Left renal cortex interstitium (tissue), 4 donors: Measurements from ENCODE around the gene HSF5. TPM values are rescaled to one million over a fixed set of nuclear protein-coding genes. Genes with fewer than 3 reads are reported as not detected.

ENCODE experiments used
- DNase-seq, 4 donors: peaks; one replicate each; pipeline ENCODE4 v3.0.0-alpha.2; 2013; ENCODE audit warnings: low read depth in 4 of 4, low spot score in 2 of 4, missing footprints in 1 of 4
- polyA plus RNA-seq, 4 donors: library from polyadenylated mRNA; unstranded; fragments of 120-200 nt; gene quantifications; one replicate each; pipeline ENCODE4 v1.2.1, GENCODE V29; 2013; ENCODE audit not compliant: insufficient read length in 4 of 4

The HSF5 gene
- polyA plus RNA-seq, 4 donors, result 0.36 to 0.49 (median 0.38) TPM

GRCh38 chr17:58390884-58391283, 97.3 kb downstream of the HSF5 start:
- no peak for DNase-seq

DNA sequence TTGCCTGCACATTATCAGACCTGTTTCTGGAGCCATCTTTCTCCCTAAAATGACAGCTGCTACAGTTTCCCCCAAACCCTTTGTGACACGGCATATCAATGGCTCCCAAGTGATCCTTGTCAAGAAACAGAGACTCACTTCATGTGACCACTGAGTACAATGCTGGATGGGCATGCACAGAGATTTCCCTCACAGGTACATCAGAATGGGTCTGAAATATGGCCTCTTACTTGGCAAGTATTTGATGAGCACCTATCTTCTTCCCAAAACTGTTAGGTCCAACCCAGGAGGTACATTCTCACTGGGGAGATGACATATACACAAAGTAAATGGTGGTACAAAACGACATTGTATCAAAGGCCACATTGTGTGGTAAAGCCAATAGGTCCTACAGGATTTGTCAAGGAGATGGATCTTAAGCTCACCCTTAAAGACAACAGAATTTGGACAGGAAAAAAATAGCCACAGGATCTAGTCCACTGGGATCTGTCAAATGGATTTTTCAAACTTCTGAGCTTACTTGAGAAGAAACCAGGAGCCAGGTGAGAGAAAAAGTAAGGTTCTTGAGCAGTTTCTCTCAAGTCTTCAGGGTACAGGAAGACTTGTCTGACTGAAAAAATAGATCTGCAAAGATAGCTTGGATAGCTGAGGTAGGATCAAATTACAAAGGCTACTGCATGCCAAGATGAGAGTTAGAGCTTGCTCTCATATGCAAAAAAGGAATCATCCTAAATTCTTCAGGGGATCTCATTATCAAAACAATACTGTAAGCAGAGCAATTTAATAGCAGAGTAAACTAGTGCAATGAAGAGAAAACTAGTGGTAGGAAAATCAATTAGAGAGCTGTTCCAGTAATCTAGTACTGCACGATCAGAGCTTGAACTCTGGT, 99.7 kb downstream of the HSF5 start:
- DNase-seq, result no peak

- DNase-seq, result no peak
Measured at GRCh38 chr17:58387834-58388233, 100.4 kb downstream of the HSF5 start.

DNA sequence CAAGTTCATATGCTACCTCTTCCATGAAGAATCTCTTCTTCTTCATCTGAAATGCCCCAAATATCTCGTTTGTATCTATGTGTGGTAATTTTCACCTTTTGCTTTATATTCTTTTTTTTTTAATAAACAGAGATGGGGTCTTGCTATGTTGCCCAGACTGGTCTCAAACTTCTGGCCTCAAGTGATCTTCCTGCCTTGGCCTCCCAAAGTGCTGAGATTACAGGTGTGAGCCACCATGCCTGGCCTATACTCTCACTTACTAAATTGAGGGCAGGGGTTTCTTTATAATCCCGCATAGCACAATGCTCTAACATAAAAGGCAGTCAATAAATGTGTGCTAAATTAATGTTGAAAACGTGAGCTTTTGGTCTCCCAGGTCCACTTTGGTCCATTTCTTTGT, 101.5 kb downstream of the HSF5 start:
- no peak for DNase-seq

DNA sequence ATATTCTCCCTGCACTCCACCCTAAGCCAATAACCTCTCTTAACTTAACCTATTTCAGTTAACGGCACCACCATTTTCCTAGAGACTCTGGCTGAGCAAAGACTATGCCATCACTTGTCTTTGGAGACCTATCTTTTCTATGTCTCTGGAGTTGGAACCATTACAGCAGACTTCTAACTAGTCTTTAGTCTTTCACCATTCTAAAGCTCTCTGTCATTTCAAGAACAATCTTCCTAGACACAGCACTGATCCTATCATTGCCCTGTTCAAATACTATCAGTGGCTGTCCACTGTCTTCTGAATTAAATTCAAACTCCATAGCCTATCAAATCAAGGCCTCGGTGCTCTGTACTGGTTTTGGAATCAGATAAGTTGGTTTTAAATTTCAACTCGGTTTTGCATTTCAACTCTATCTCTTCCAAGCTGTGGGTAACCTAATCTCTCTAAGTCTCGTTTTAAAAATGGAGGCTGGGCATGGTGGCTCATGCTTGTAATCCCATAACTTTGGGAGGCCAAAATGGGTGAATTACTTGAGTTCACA, 102.8 kb downstream of the HSF5 start:
- DNase-seq, result no peak

- DNase-seq, result no peak
Measured at GRCh38 chr17:58384897-58385296, 103.3 kb downstream of the HSF5 start.

DNA sequence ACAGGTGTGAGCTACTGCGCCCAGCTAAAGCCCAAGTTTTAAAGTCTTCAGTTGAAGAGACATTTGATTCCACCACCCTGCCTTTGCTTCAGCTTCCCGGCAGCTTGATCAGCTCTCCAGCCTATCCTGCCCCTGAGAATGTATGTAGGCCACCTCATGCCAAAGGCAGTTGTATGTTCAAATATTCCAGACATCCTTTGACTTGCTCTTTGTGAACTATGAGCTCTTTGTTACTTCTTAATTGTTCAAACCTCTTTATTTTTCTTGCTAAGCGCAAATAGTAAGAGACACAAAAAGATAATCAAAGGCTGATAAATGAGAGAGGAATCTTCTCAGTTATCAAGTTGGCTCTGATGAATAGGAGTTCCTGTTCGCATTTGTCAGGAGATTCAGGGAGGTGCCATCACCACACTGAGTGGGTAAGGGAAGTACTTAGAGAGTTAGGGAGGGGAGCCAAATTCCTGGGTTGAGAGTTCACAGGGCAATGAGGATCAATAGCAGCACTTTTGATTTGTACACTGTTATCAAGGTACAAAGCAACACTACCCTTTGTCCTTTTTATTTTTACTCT, 104.2 kb downstream of the HSF5 start:
- DNase-seq, result no peak

GRCh38 chr17:58382872-58383242, 105.4 kb downstream of the HSF5 start:
- no peak for DNase-seq

DNA sequence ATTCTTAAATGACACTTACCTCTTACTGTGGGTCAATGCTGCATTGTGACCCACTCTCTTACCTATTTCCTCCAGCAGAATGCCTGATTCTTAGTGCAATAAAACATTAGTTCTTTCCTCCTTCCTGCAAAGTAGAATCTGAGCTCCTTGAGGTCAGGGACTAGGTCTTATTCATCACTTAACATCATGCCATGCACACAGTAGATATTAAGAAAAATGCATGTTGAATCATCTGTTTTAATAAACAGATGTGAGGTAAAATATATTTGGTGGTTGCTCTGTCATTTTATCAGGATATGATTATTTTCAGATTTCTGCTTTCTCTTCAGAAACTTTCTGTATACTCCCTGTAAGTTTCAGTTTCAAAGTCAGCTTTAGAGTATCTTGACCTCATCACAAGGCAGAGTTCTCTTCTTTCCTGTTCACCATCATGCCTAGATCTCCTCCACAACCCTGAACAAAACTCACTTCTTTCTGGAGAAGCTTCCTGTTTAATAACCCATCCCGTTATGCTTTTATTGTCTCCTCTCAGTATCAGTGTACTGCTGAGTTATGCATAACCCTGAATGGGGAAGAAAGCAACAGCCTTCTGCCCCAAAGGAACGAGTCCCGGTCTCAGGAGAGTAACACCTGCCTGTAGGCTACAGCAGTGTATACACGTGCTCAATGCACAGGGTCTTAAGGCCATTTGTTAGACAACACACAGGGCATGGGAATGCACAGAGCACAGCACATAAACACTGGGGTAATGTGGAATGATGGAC, 105.9 kb downstream of the HSF5 start:
- no peak for DNase-seq

DNA sequence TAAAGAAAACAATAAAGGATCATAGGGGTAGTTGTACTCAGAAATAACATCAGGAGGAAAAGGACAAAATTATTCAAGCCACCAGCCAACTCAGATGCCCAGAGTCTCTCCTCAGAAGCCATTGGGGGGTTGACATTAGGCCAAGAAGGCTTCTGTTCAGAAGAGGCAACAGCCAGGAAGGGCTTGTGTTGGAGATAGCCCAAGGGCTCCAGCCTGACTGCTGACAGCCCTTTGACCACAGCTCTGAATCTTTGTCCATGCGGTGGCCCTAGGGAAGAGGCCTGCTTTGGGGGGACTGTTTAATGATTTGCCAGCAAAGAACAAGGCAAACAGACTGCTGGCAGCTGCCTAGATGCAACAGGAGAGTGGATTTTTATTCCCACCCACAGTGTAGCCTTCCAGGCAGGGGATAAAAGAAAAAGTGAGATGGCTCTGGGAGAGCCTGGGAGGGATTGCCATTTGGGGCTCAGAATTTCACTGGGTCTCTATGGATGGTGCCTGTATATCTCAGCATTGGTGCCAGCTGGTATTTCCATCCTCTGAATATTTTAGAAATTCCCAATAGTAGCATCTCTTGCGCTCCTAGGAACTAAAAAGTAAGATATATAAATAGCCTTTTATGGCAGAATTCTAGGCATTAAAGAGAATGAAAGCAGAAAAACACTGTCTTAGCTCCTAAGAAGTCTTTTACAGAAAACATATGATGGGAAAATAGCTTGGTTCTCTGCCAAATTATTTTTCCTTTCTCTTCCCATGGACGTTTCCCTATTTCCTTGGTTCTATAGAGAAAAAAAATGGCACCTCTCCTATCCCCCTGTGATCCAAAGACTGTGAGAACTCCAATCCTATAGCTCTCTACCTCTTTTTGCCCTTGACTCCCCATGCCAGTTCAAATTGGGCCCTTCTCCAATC, 106.8 kb downstream of the HSF5 start:
- DNase-seq, result no peak

GRCh38 chr17:58380207-58381123, 107.7 kb downstream of the HSF5 start:
- DNase-seq, result no peak

- DNase-seq, result no peak
Measured at GRCh38 chr17:58379511-58379824, 108.7 kb downstream of the HSF5 start.

GRCh38 chr17:58378733-58379510, 109.3 kb downstream of the HSF5 start:
- no peak for DNase-seq

DNA sequence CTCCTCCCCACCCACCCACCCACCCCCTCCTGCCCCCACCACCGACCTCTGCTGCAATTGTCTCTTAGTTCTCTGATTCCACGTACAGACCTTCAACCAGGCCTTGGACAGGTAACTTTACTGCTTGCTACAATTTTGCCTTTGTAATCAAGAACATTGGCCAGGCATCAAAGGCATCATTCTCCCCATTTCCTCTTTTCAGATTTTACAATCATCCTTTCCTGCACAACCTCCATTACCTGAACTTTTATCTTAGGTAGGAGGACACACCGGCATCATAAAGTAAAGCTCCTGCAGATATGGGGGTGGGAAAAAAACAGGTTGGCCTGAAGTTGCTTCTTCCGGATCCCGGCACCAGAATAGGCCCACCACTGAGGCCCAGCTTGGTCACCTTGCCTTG, 110.5 kb downstream of the HSF5 start:
- no peak for DNase-seq

DNA sequence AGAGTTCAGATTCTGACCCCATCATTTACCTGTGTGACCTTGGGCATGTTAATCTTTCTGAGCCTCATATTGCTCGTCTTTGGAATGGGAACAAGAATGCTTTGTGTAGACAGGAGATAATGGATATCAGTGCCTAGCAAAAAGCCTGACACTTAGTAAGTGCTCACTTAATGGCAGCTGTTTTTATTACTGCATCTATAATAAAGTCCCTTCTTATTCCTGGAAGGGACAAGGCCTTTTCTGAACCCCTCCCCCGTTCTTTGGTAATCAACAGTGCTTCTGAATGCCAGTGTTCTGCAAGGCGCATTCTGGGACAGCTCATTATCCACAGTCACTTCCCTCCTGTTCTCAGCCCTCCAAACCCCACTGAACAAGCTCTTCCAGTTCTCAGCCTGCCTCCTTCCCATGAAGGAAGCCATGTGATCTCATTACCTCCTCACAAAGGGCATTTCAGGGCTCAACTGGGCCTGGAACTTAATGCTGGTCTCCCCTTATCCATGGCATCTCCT, 111.1 kb downstream of the HSF5 start:
- peak in 1 of 4 donors; percentile 63 for DNase-seq

DNA sequence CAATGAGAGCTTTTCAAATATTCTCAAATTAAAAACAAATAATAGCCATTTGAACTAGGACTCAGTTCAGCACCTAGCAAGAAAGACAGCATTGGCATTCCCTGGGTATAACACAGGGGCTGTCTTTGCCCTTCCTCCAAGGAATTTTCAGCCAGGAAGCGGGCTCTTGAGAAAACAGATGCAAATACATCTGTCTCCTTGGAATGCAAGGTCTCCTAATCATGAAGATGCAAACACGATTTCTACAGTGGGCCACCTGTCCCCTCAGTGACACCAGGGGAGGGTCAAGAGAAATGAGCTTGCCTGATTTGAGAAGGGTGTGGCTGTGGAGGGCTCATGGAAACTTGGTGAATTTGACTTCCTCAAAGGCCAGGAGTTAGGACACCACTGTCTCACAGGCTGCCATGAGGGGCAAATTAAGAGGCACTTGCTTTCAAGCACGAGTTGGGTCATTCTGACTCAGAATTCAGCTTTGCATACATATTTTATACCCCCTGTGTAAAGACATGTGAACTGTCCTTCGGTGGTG, 111.7 kb downstream of the HSF5 start:
- DNase-seq, result no peak

- DNase-seq, result no peak
Measured at GRCh38 chr17:58375811-58376210, 112.4 kb downstream of the HSF5 start.

- DNase-seq, result no peak
Measured at GRCh38 chr17:58375256-58375655, 113.0 kb downstream of the HSF5 start.
